Trophoblast cell (in vitro differentiated cells and primary cell): ENCODE results near the gene COMMD10.

ENCODE experiments used
- DNase-seq, 2 donors: peaks; one replicate each; pipeline ENCODE4 v3.0.0-alpha.2; 2016
- H2AFZ ChIP-seq: 2 replicates; pipeline ENCODE4 v1.6.1; 2013; ENCODE audit warnings: low read length, moderate library complexity, mild to moderate bottlenecking; ENCODE audit not compliant: insufficient read depth, poor library complexity
- H2AK5ac ChIP-seq: 2 replicates; pipeline ENCODE4 v1.6.1; 2013; ENCODE audit warnings: mild to moderate bottlenecking, low read length
- H2BK120ac ChIP-seq: 2 replicates; pipeline ENCODE4 v1.6.1; 2013; ENCODE audit warnings: low read length, mild to moderate bottlenecking, moderate library complexity; ENCODE audit not compliant: insufficient read depth, poor library complexity
- H2BK12ac ChIP-seq: 2 replicates; pipeline ENCODE4 v1.6.1; 2013; ENCODE audit warnings: mild to moderate bottlenecking, low read length, moderate library complexity
- H2BK5ac ChIP-seq: 2 replicates; pipeline ENCODE4 v1.6.1; 2013; ENCODE audit warnings: low read length, low read depth, moderate library complexity, mild to moderate bottlenecking; ENCODE audit not compliant: poor library complexity
- H3K14ac ChIP-seq: 2 replicates; pipeline ENCODE4 v1.6.1; 2013; ENCODE audit warnings: mild to moderate bottlenecking, low read length
- H3K18ac ChIP-seq: 2 replicates; pipeline ENCODE4 v1.6.1; 2013; ENCODE audit warnings: mild to moderate bottlenecking, low read length
- H3K23ac ChIP-seq: 2 replicates; pipeline ENCODE4 v1.6.1; 2013; ENCODE audit warnings: low read length
- H3K27ac ChIP-seq: 2 replicates; pipeline ENCODE4 v1.5.1; 2013; ENCODE audit warnings: low read depth, mild to moderate bottlenecking, inconsistent platforms, low read length, moderate library complexity
- H3K27me3 ChIP-seq: 2 replicates; pipeline ENCODE4 v1.6.1; 2013; ENCODE audit warnings: inconsistent platforms, mild to moderate bottlenecking, low read length, moderate library complexity; ENCODE audit not compliant: insufficient read depth
- H3K36me3 ChIP-seq, 2 experiments: 1 replicate in 1 of 2; 2 replicates in 1 of 2; pipeline ENCODE4 v1.6.1; 2013; ENCODE audit warnings: low read length in 2 of 2, mild to moderate bottlenecking in 2 of 2, moderate library complexity in 1 of 2; ENCODE audit not compliant: insufficient read depth in 2 of 2, control insufficient read depth in 1 of 2
- H3K4ac ChIP-seq: 2 replicates; pipeline ENCODE4 v1.6.1; 2013; ENCODE audit warnings: low read depth, mild to moderate bottlenecking, low read length, moderate library complexity
- H3K4me1 ChIP-seq, 2 experiments: 1 replicate in 1 of 2; 2 replicates in 1 of 2; pipeline ENCODE4 v1.6.1; 2013; ENCODE audit warnings: low read length in 2 of 2, mild to moderate bottlenecking in 2 of 2, moderate library complexity in 1 of 2; ENCODE audit not compliant: insufficient read depth in 2 of 2, control insufficient read depth in 1 of 2
- H3K4me2 ChIP-seq: 2 replicates; pipeline ENCODE4 v1.6.1; 2013; ENCODE audit warnings: inconsistent platforms, mild to moderate bottlenecking, low read length, moderate library complexity
- H3K4me3 ChIP-seq: 2 replicates; pipeline ENCODE4 v1.5.1; 2013; ENCODE audit warnings: mild to moderate bottlenecking, low read depth, low read length, inconsistent platforms
- H3K79me1 ChIP-seq: one replicate; pipeline ENCODE4 v1.6.1; 2013; ENCODE audit warnings: low read length
- H3K79me2 ChIP-seq: 2 replicates; pipeline ENCODE4 v1.6.1; 2013; ENCODE audit warnings: low read length, mild to moderate bottlenecking; ENCODE audit not compliant: control insufficient read depth, insufficient read depth, poor library complexity
- H3K9ac ChIP-seq: 2 replicates; pipeline ENCODE4 v1.6.1; 2013; ENCODE audit warnings: mild to moderate bottlenecking, low read length
- H3K9me3 ChIP-seq: 2 replicates; pipeline ENCODE4 v1.6.1; 2013; ENCODE audit warnings: low read depth, mild to moderate bottlenecking, control low read depth, inconsistent platforms, low read length; ENCODE audit not compliant: insufficient read depth
- H4K12ac ChIP-seq: 2 replicates; pipeline ENCODE4 v1.6.1; 2013; ENCODE audit warnings: low read depth, mild to moderate bottlenecking, low read length, moderate library complexity
- H4K8ac ChIP-seq: 2 replicates; pipeline ENCODE4 v1.6.1; 2013; ENCODE audit warnings: low read depth, mild to moderate bottlenecking, low read length, moderate library complexity
- H4K91ac ChIP-seq: one replicate; pipeline ENCODE4 v1.6.1; 2013; ENCODE audit warnings: low read depth, mild to moderate bottlenecking, low read length, moderate library complexity
- WGBS: extraction: QIAGEN DNeasy Blood & Tissue Kit; methylation state at CpG from one replicate; pipeline ENCODE4 v1.1.7; 2013; ENCODE audit warnings: missing lambda C conversion rate; ENCODE audit not compliant: insufficient read length, insufficient coverage; ENCODE audit errors: extremely low coverage; 5-methylcytosine and 5-hydroxymethylcytosine counted together

COMMD10 gene

GRCh38 chr5:116303810-116304209, 219.0 kb downstream of the COMMD10 start:
- Histone ChIP-seq H3K14ac (no peak overlapping the region), H3K4ac (no peak overlapping the region), H4K12ac (no peak overlapping the region), H2AFZ (no peak overlapping the region), H3K9me3 (peaks cover 2% of the 10 kb centered on the region), H2BK12ac (no peak overlapping the region), H3K27ac (no peak overlapping the region), H3K27me3 (no peaks in the 10 kb centered on the region), H3K79me1 (no peaks in the 10 kb centered on the region), H4K8ac (no peak overlapping the region), H3K4me2 (no peak overlapping the region), H3K9ac (no peak overlapping the region), H3K18ac (no peak overlapping the region), H3K23ac (no peak overlapping the region), H3K36me3 (peaks cover 2 to 3% of the 10 kb centered on the region in 2 experiments), H3K4me1 (no peaks in the 10 kb centered on the region), H3K79me2 (no peaks in the 10 kb centered on the region), H2BK120ac (no peak overlapping the region), H4K91ac (no peak overlapping the region), H2AK5ac (no peak overlapping the region), H2BK5ac (no peak overlapping the region), H3K4me3 (no peak overlapping the region)
- DNase-seq = no peak
- WGBS = no CpG with 5 or more reads among the region's 4 CpGs

DNA sequence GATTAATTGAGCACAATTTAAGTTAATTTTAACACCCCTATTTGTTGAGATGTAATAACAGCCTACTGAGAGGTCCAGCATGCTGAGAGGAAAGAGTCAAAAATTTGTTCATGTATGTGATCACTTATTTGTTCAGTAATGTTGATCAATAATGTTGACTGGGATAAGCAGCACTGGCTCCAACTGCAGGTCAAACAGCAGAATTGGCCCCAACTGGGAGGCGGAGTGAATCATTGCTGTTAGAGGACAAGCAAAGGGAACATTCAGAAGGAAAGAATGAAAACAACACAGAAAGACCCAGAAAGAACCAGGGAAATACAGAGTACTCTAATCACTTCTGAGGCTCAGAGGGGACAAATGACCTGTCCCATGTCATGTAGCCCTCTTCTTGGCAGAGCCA, 221.1 kb downstream of the COMMD10 start:
- Histone ChIP-seq H3K4ac (no peak overlapping the region), H2AFZ (no peak overlapping the region), H3K4me1 (no peaks in the 10 kb centered on the region), H3K23ac (no peak overlapping the region), H4K12ac (no peak overlapping the region), H2BK5ac (no peak overlapping the region), H3K14ac (no peak overlapping the region), H4K91ac (no peak overlapping the region), H3K4me3 (no peak overlapping the region), H2BK12ac (no peak overlapping the region), H3K27ac (no peak overlapping the region), H2AK5ac (no peak overlapping the region), H3K9ac (no peak overlapping the region), H4K8ac (no peak overlapping the region), H3K27me3 (no peaks in the 10 kb centered on the region), H3K79me2 (no peaks in the 10 kb centered on the region), H2BK120ac (no peak overlapping the region), H3K4me2 (no peak overlapping the region), H3K18ac (no peak overlapping the region), H3K79me1 (no peaks in the 10 kb centered on the region), H3K36me3 (peaks cover 2 to 3% of the 10 kb centered on the region in 2 experiments), H3K9me3 (peaks cover 2% of the 10 kb centered on the region)
- no CpG with 5 or more reads among the region's 1 CpG for WGBS
- no peak for DNase-seq

DNA sequence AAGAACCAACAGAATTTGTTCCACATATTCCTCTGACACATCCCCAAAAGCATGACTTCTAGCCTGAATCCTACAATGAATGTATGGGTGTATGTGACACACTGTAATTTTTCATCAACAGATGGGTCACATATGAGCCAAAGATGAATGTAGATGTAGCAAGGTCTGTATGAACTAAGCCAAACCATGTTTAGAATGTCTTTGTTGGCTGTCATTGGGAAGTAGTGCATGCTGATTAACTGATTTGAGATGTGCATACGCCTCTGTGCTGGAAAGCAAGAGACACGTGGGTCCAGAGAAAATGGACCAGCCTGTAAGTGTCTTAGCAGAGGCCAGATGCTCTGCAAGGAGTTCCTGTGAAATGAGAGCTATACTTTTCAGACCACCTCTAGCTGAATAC, 222.0 kb downstream of the COMMD10 start:
- Histone ChIP-seq H2BK120ac (no peak overlapping the region), H3K79me1 (no peaks in the 10 kb centered on the region), H3K14ac (no peak overlapping the region), H4K12ac (no peak overlapping the region), H2BK5ac (no peak overlapping the region), H3K4ac (no peak overlapping the region), H3K36me3 (peaks cover 2 to 3% of the 10 kb centered on the region in 2 experiments), H4K8ac (no peak overlapping the region), H3K9me3 (peaks cover 2% of the 10 kb centered on the region), H3K4me3 (no peak overlapping the region), H2AFZ (no peak overlapping the region), H3K23ac (no peak overlapping the region), H3K27ac (no peak overlapping the region), H2BK12ac (no peak overlapping the region), H3K79me2 (no peaks in the 10 kb centered on the region), H3K27me3 (no peaks in the 10 kb centered on the region), H3K18ac (no peak overlapping the region), H2AK5ac (no peak overlapping the region), H3K4me1 (no peaks in the 10 kb centered on the region), H4K91ac (no peak overlapping the region), H3K9ac (no peak overlapping the region), H3K4me2 (no peak overlapping the region)
- WGBS = no CpG with 5 or more reads among the region's 2 CpGs
- DNase-seq = no peak

DNA sequence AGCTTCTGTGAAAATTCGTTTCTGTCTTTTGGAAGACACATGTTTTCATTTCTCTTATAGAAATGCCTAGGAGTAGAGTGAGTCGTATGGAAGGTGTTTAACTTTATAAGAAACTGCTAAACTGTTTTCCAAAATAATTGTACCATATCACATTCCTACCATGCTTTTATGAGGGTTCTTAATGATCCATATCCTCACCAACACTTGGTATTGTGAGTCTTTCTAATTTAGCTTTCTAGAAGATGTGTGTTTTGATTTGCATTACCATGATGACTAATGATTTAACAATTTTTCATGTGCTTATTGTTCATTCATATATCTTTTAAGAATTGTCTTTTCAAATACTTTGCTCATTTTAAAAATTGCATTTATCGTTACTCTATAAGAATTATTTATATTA, 223.6 kb downstream of the COMMD10 start:
- WGBS = no CpG with 5 or more reads among the region's 3 CpGs

More for the DNA sequence above, 223.6 kb downstream of the COMMD10 start:
- Histone ChIP-seq H4K91ac (no peak overlapping the region), H2BK120ac (no peak overlapping the region), H3K4ac (no peak overlapping the region), H3K79me1 (no peaks in the 10 kb centered on the region), H3K4me1 (no peaks in the 10 kb centered on the region), H3K36me3 (peaks cover 2 to 3% of the 10 kb centered on the region in 2 experiments), H3K4me3 (no peak overlapping the region), H3K14ac (no peak overlapping the region), H2AFZ (no peak overlapping the region), H3K79me2 (no peaks in the 10 kb centered on the region), H3K23ac (no peak overlapping the region), H3K27ac (no peak overlapping the region), H2AK5ac (no peak overlapping the region), H3K18ac (no peak overlapping the region), H4K12ac (no peak overlapping the region), H2BK5ac (no peak overlapping the region), H3K4me2 (no peak overlapping the region), H2BK12ac (no peak overlapping the region), H3K27me3 (no peaks in the 10 kb centered on the region), H3K9ac (no peak overlapping the region), H4K8ac (no peak overlapping the region), H3K9me3 (peaks cover 2% of the 10 kb centered on the region)
- DNase-seq = no peak
